Measurements from ENCODE around the gene TFDP1. TPM values are rescaled to one million over a fixed set of nuclear protein-coding genes. Genes with fewer than 3 reads are reported as not detected.

The TFDP1 gene
- polyA plus RNA-seq, 3 donors from 2014 or later = 25.2 to 39.3 (median 33.7) TPM

GRCh38 chr13:113565526-113566226 is 18.9 kb upstream of the TFDP1 start:
- peaks cover 0 to 2% of the 10 kb centered on the region in 2 donors for H3K4me1 Mint-ChIP-seq
- no peak for DNase-seq
- H3K9me3 Mint-ChIP-seq = peaks cover 0 to 1% (median 0%) of the 10 kb centered on the region in 6 donors
- H3K27me3 Mint-ChIP-seq (ENCODE audit: low read depth in 3 of 3) = peaks cover 0 to 9% (median 3%) of the 10 kb centered on the region in 3 donors
- H3K4me3 Mint-ChIP-seq = no peak overlapping the region
- no peak overlapping the region for H3K27ac Mint-ChIP-seq
- H3K36me3 Mint-ChIP-seq = no peaks in the 10 kb centered on the region

GRCh38 chr13:113566227-113566561 is 18.4 kb upstream of the TFDP1 start:
- no peak overlapping the region for H3K4me3 Mint-ChIP-seq
- H3K27ac Mint-ChIP-seq = no peak overlapping the region
- DNase-seq = no peak
- H3K4me1 Mint-ChIP-seq = peaks cover 0 to 2% of the 10 kb centered on the region in 2 donors
- peaks cover 0 to 1% (median 0%) of the 10 kb centered on the region in 6 donors for H3K9me3 Mint-ChIP-seq
- H3K36me3 Mint-ChIP-seq = no peaks in the 10 kb centered on the region
- H3K27me3 Mint-ChIP-seq (ENCODE audit: low read depth in 3 of 3) = peaks cover 0 to 9% (median 3%) of the 10 kb centered on the region in 3 donors

- Mint-ChIP-seq H3K27ac (no peak overlapping the region), H3K4me1 (no peaks in the 10 kb centered on the region), H3K4me3 (no peak overlapping the region), H3K27me3 (ENCODE audit: low read depth in 3 of 3) (peaks cover 0 to 9% (median 3%) of the 10 kb centered on the region in 3 donors), H3K9me3 (peaks cover 0 to 1% (median 0%) of the 10 kb centered on the region in 6 donors), H3K36me3 (no peaks in the 10 kb centered on the region)
- DNase-seq = no peak
These were observed 16.9 kb upstream of the TFDP1 start for GRCh38 chr13:113567681-113568080.

GRCh38 chr13:113573065-113573464 is 11.5 kb upstream of the TFDP1 start:
- Mint-ChIP-seq H3K27ac (no peak overlapping the region), H3K27me3 (ENCODE audit: low read depth in 3 of 3) (peaks cover 0 to 16% (median 3%) of the 10 kb centered on the region in 3 donors), H3K36me3 (no peaks in the 10 kb centered on the region), H3K9me3 (peaks cover 4 to 15% (median 10%) of the 10 kb centered on the region in 6 donors), H3K4me1 (no peaks in the 10 kb centered on the region), H3K4me3 (no peak overlapping the region)
- DNase-seq = no peak

- no peak for DNase-seq
- Mint-ChIP-seq H3K27me3 (ENCODE audit: low read depth in 3 of 3) (peaks cover 0 to 12% (median 0%) of the 10 kb centered on the region in 3 donors), H3K36me3 (no peaks in the 10 kb centered on the region), H3K9me3 (peaks cover 4 to 15% (median 10%) of the 10 kb centered on the region in 6 donors), H3K4me3 (no peak overlapping the region), H3K27ac (no peak overlapping the region), H3K4me1 (no peaks in the 10 kb centered on the region)
These were observed 8.0 kb upstream of the TFDP1 start for GRCh38 chr13:113576597-113576996.

GRCh38 chr13:113577881-113578435 is 6.6 kb upstream of the TFDP1 start:
- no peak overlapping the region for H3K4me3 Mint-ChIP-seq
- DNase-seq = no peak
- peaks cover 0 to 12% (median 0%) of the 10 kb centered on the region in 3 donors for H3K27me3 Mint-ChIP-seq (ENCODE audit: low read depth in 3 of 3)
- peaks cover 4 to 15% (median 10%) of the 10 kb centered on the region in 6 donors for H3K9me3 Mint-ChIP-seq
- H3K4me1 Mint-ChIP-seq = no peaks in the 10 kb centered on the region
- no peak overlapping the region for H3K27ac Mint-ChIP-seq
- no peaks in the 10 kb centered on the region for H3K36me3 Mint-ChIP-seq

GRCh38 chr13:113579686-113580085 is 4.9 kb upstream of the TFDP1 start:
- Mint-ChIP-seq H3K27ac (no peak overlapping the region), H3K4me3 (no peak overlapping the region), H3K9me3 (peaks cover 4 to 15% (median 10%) of the 10 kb centered on the region in 6 donors), H3K36me3 (no peaks in the 10 kb centered on the region), H3K27me3 (ENCODE audit: low read depth in 3 of 3) (peaks cover 0 to 12% (median 0%) of the 10 kb centered on the region in 3 donors), H3K4me1 (peaks cover 0 to 4% of the 10 kb centered on the region in 2 donors)
- no peak for DNase-seq

- peak overlapping the region in 2 of 5 donors; percentile 34 to 83 for H3K4me3 Mint-ChIP-seq
- no peak overlapping the region for H3K27ac Mint-ChIP-seq
- peaks cover 2 to 12% (median 5%) of the 10 kb centered on the region in 6 donors for H3K9me3 Mint-ChIP-seq
- DNase-seq = no peak
- H3K36me3 Mint-ChIP-seq = no peaks in the 10 kb centered on the region
- peaks cover 2 to 15% (median 11%) of the 10 kb centered on the region in 3 donors for H3K27me3 Mint-ChIP-seq (ENCODE audit: low read depth in 3 of 3)
- H3K4me1 Mint-ChIP-seq = peaks cover 16 to 18% of the 10 kb centered on the region in 2 donors
These were observed 2.7 kb upstream of the TFDP1 start for GRCh38 chr13:113581871-113582270.

GRCh38 chr13:113582841-113583631 is 1.5 kb upstream of the TFDP1 start:
- Mint-ChIP-seq H3K36me3 (no peaks in the 10 kb centered on the region), H3K4me1 (peaks cover 28 to 29% of the 10 kb centered on the region in 2 donors), H3K4me3 (peak overlapping the region; percentile 71 to 85 (median 77)), H3K27me3 (ENCODE audit: low read depth in 3 of 3) (peaks cover 2 to 18% (median 10%) of the 10 kb centered on the region in 3 donors), H3K9me3 (peaks cover 0 to under 1% (median 0%) of the 10 kb centered on the region in 6 donors), H3K27ac (no peak overlapping the region)
- no peak for DNase-seq

GRCh38 chr13:113584870-113585671 is 518 bp downstream of the TFDP1 start:
- Mint-ChIP-seq H3K9me3 (no peaks in the 10 kb centered on the region), H3K4me1 (peaks cover 45 to 47% of the 10 kb centered on the region in 2 donors), H3K36me3 (peaks cover 0 to 7% (median 6%) of the 10 kb centered on the region in 3 donors), H3K27me3 (ENCODE audit: low read depth in 3 of 3) (peaks cover 7 to 26% (median 16%) of the 10 kb centered on the region in 3 donors), H3K4me3 (peak overlapping the region; percentile 85 to 89 (median 88)), H3K27ac (peak overlapping the region in 5 of 6 donors; percentile 62 to 83 (median 73))
- DNase-seq = peak in 1 of 3 donors; percentile 12

- no peaks in the 10 kb centered on the region for H3K9me3 Mint-ChIP-seq
- H3K36me3 Mint-ChIP-seq = peaks cover 0 to 7% (median 6%) of the 10 kb centered on the region in 3 donors
- peak overlapping the region; percentile 85 to 89 (median 88) for H3K4me3 Mint-ChIP-seq
- no peak for DNase-seq
- peaks cover 7 to 26% (median 14%) of the 10 kb centered on the region in 3 donors for H3K27me3 Mint-ChIP-seq (ENCODE audit: low read depth in 3 of 3)
- H3K4me1 Mint-ChIP-seq = peaks cover 48 to 49% of the 10 kb centered on the region in 2 donors
- H3K27ac Mint-ChIP-seq = peak overlapping the region in 5 of 6 donors; percentile 62 to 83 (median 73)
These were observed 1.3 kb downstream of the TFDP1 start for GRCh38 chr13:113585896-113586295.

GRCh38 chr13:113586661-113587479 is 2.3 kb downstream of the TFDP1 start:
- Mint-ChIP-seq H3K36me3 (peaks cover 0 to 7% (median 6%) of the 10 kb centered on the region in 3 donors), H3K4me1 (peaks cover 51 to 56% of the 10 kb centered on the region in 2 donors), H3K4me3 (peak overlapping the region; percentile 48 to 89 (median 88)), H3K27ac (peak overlapping the region in 5 of 6 donors; percentile 31 to 76 (median 73)), H3K9me3 (no peaks in the 10 kb centered on the region), H3K27me3 (ENCODE audit: low read depth in 3 of 3) (peaks cover 7 to 26% (median 14%) of the 10 kb centered on the region in 3 donors)
- peak in 1 of 3 donors; percentile 17 for DNase-seq
